Kidney (tissue), 14 donors: ENCODE measurements around the gene SLX9. TPM values are rescaled to one million over a fixed set of nuclear protein-coding genes. Genes with fewer than 3 reads are reported as not detected.

Experiments
- DNase-seq, 5 donors: peaks; one replicate each; pipeline ENCODE4 v3.0.0-alpha.2; 2013 to 2020
- FAIRE-seq: peaks from 2 replicates; lab custom pipeline; 2012; peaks lifted over from hg19 to GRCh38; lab: Jason Lieb, UNC
- H3K27ac ChIP-seq, 2 donors: one replicate each; pipeline ENCODE4 v1.7.0; 2013; ENCODE audit warnings: low read depth in 2 of 2, low read length in 2 of 2, inconsistent platforms in 1 of 2
- H3K27me3 ChIP-seq: one replicate; pipeline ENCODE4 v1.7.1; 2013; ENCODE audit warnings: low read length, inconsistent platforms; ENCODE audit not compliant: control insufficient read depth, insufficient read depth
- H3K36me3 ChIP-seq, 3 donors: one replicate each; pipeline versions ENCODE4 v1.7.0 to v1.7.1; 2013; ENCODE audit warnings: low read length in 3 of 3, control low read depth in 1 of 3, inconsistent platforms in 1 of 3; ENCODE audit not compliant: insufficient read depth in 3 of 3, control insufficient read depth in 2 of 3
- H3K4me1 ChIP-seq, 3 donors: one replicate each; pipeline versions ENCODE4 v1.7.0 to v1.7.1; 2013; ENCODE audit warnings: low read length in 3 of 3, inconsistent platforms in 1 of 3, low read depth in 1 of 3; ENCODE audit not compliant: control insufficient read depth in 2 of 3, insufficient read depth in 2 of 3
- H3K4me3 ChIP-seq, 3 donors: one replicate each; pipeline versions ENCODE4 v1.7.0 to v1.8.1; 2013; ENCODE audit warnings: low read length in 3 of 3, control low read depth in 1 of 3, inconsistent platforms in 1 of 3
- H3K9ac ChIP-seq, 3 donors: one replicate each; pipeline versions ENCODE4 v1.7.0 to v1.7.1; 2013; ENCODE audit warnings: low read length in 3 of 3, control low read depth in 1 of 3, inconsistent platforms in 1 of 3
- H3K9me3 ChIP-seq, 3 donors: one replicate each; pipeline versions ENCODE4 v1.7.0 to v1.7.1; 2013; ENCODE audit warnings: low read length in 3 of 3, control low read depth in 1 of 3, inconsistent platforms in 1 of 3; ENCODE audit not compliant: control insufficient read depth in 2 of 3, insufficient read depth in 1 of 3
- CTCF ChIP-seq: IDR thresholded peaks from 3 replicates; pipeline ENCODE4 v1.5.1; 2012; ENCODE audit warnings: mild to moderate bottlenecking, moderate library complexity, borderline replicate concordance; ENCODE audit not compliant: insufficient read depth; ENCODE audit errors: extremely low read depth
- intact Hi-C: fragments of 100-400 bp; cut with DNase I; formaldehyde crosslinking; loops from one replicate; pipeline ENCODE4 v1.11.1; 2022
- polyA plus RNA-seq: library from polyadenylated mRNA; stranded (reverse); fragments of 350-450 nt; fragmentation: Illumina TruSeq; extraction: RNeasy Lipid Tissue Mini Kit (QIAGEN cat#74804); gene quantifications from one replicate; pipeline ENCODE4 v1.2.3, GENCODE V29; 2014; ENCODE audit warnings: low read depth, low replicate concordance; ENCODE audit not compliant: insufficient read depth
- total RNA-seq: library from RNA; stranded (reverse); fragmentation: NEBNext Ultra II Directional; extraction: Animal tissue kit (Norgen Biotek cat#: 25700); gene quantifications from one replicate; pipeline ENCODE4 v1.2.1, GENCODE V29; 2021
- donor health status: control.
- donor health status: control.
- donor health status: control.
- donor health status: control.
- donor health status: control.
- donor health status: DM: yes; HTN: yes; CAD: no.
- donor health status: Normal renal cell carcinoma (clear cell type).

The SLX9 gene
- total and polyA plus RNA-seq, 2 donors from 2014 or later, result 27.1 to 35.1 TPM

GRCh38 chr21:44951186-44951915, 11.5 kb downstream of the SLX9 start:
- H3K4me3 ChIP-seq, result no peak overlapping the region
- no peaks in the 10 kb centered on the region for H3K9me3 ChIP-seq
- no peak overlapping the region for H3K27ac ChIP-seq
- intact Hi-C loops, result no loop called here
- peaks cover 0 to 5% (median 0%) of the 10 kb centered on the region in 3 donors for H3K4me1 ChIP-seq
- no peak overlapping the region for H3K9ac ChIP-seq
- H3K27me3 ChIP-seq, result no peaks in the 10 kb centered on the region
- peaks cover 0 to 3% (median 0%) of the 10 kb centered on the region in 3 donors for H3K36me3 ChIP-seq
- no peak for TF ChIP-seq CTCF
- FAIRE-seq (no peak), DNase-seq (peak in 1 of 5 donors; percentile 57)

- Histone ChIP-seq H3K4me1 (peaks cover 0 to 5% (median 0%) of the 10 kb centered on the region in 3 donors), H3K36me3 (peaks cover 0 to 3% (median 0%) of the 10 kb centered on the region in 3 donors), H3K27me3 (no peaks in the 10 kb centered on the region), H3K4me3 (no peak overlapping the region), H3K27ac (no peak overlapping the region), H3K9me3 (no peaks in the 10 kb centered on the region), H3K9ac (no peak overlapping the region)
- DNase-seq (peak in 1 of 5 donors; percentile 62), FAIRE-seq (no peak)
- intact Hi-C loops, result no loop called here
- TF ChIP-seq CTCF, result no peak
These were observed 12.5 kb downstream of the SLX9 start for GRCh38 chr21:44952116-44952928.

- TF ChIP-seq CTCF, result no peak
- Histone ChIP-seq H3K9me3 (no peaks in the 10 kb centered on the region), H3K36me3 (peaks cover 0 to 3% (median 0%) of the 10 kb centered on the region in 3 donors), H3K4me3 (no peak overlapping the region), H3K4me1 (peaks cover 0 to 11% (median 0%) of the 10 kb centered on the region in 3 donors), H3K27ac (no peak overlapping the region), H3K9ac (no peak overlapping the region), H3K27me3 (no peaks in the 10 kb centered on the region)
- intact Hi-C loops, result no loop called here
- DNase-seq (peak in 1 of 5 donors; percentile 73), FAIRE-seq (no peak)
These were observed 13.2 kb downstream of the SLX9 start for GRCh38 chr21:44952929-44953627.
